ENCODE data around the gene YAP1.

Gene YAP1

DNA sequence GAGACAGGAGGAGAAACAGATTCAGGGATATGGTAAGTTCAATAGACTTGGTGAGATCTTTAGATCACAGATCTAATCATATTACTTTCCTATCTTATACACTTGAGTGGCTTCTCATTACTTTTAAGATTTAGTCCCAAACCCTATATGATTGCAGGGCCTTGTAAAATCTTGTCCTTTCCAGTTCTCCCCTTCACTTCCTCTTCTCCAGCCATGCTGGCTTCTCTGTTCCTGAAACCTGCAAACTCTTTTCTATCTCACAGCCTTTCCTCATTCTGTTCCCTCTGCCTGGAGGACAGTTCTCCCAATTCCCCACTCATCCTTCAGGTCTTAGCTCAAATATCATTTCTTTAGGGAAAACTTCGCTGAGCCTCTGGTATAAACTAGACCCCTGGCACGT lies 141.2 kb downstream of the YAP1 start:
- DNase-seq (ENCODE audit: low read depth in 2 of 2) = no peak
- TF ChIP-seq, protein P1, sequence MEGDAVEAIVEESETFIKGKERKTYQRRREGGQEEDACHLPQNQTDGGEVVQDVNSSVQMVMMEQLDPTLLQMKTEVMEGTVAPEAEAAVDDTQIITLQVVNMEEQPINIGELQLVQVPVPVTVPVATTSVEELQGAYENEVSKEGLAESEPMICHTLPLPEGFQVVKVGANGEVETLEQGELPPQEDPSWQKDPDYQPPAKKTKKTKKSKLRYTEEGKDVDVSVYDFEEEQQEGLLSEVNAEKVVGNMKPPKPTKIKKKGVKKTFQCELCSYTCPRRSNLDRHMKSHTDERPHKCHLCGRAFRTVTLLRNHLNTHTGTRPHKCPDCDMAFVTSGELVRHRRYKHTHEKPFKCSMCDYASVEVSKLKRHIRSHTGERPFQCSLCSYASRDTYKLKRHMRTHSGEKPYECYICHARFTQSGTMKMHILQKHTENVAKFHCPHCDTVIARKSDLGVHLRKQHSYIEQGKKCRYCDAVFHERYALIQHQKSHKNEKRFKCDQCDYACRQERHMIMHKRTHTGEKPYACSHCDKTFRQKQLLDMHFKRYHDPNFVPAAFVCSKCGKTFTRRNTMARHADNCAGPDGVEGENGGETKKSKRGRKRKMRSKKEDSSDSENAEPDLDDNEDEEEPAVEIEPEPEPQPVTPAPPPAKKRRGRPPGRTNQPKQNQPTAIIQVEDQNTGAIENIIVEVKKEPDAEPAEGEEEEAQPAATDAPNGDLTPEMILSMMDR (IDR thresholded peaks at IDR 0.05; ENCODE audit: low read depth, low read length) = no peak
- no peak overlapping the region for H3K4me3 ChIP-seq (replicated peaks in 1 of 2; ENCODE audit: low read depth in 2 of 2, low read length in 2 of 2)

DNA sequence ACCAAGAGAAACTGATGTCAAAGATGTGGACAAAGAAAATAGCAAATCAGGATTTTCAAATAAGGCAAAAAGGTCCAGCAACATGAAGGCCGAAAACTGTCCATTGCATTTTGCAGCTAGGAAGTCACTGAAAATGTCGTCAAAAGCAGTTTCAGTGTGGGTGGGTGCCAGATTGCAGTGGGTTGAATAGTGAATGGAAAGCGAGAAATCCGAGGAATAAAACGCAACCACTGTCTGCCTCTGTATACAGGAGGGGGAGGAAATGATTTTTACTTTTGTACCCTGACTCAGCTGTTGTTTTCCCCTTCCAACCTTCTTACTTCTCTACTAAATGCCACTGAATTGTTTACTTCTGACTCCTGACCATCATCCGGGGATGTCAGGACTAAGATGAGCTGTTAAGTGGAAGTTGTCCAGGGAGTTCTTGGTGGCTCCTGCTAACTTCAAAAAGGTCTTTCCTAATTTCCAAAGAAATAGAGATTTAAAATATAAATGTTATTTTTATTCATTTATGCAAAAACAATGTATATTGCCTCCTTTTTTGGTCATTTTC lies 142.2 kb downstream of the YAP1 start:
- H3K4me3 ChIP-seq (replicated peaks in 1 of 2; ENCODE audit: low read depth in 2 of 2, low read length in 2 of 2) = no peak overlapping the region
- TF ChIP-seq, protein P1 (IDR thresholded peaks at IDR 0.05; ENCODE audit: low read depth, low read length) = no peak
- DNase-seq (ENCODE audit: low read depth in 2 of 2) = peak in 1 of 2 donors; percentile 46

DNA sequence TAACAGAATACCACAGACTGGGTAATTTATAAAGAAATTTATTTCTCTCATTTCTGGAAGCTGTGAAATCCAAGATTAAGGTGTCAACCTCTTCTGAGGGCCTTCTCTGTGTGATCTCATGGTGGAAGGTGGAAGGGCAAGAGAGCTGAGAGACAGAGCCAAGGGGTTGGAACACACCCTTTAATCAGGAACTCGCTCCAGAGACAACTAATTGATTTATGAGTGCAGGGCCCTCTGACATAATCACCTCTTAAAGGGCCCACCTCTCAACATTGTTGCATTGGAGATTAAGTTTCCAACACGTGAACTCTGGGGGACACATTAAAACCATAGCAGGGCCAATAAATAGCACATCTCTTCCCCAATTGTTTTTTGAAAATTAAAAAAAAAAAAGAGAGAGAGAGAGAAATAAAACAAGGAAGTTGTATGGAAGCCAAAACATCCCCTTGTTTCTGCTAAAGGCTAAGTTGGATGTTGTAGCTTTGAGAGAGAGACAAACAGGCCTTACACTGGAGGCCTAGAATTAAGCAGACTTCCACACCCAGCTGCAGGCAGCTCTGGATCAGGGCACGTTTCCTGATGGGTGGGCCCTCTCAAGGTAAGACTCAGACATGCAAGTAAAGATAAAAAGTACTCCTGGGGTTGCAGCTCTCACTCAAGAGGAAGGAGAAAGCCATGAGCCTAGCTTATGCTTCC lies 142.9 kb downstream of the YAP1 start:
- TF ChIP-seq, protein P1 (IDR thresholded peaks at IDR 0.05; ENCODE audit: low read depth, low read length) = no peak
- DNase-seq (ENCODE audit: low read depth in 2 of 2) = no peak
- no peak overlapping the region for H3K4me3 ChIP-seq (replicated peaks in 1 of 2; ENCODE audit: low read depth in 2 of 2, low read length in 2 of 2)

DNA sequence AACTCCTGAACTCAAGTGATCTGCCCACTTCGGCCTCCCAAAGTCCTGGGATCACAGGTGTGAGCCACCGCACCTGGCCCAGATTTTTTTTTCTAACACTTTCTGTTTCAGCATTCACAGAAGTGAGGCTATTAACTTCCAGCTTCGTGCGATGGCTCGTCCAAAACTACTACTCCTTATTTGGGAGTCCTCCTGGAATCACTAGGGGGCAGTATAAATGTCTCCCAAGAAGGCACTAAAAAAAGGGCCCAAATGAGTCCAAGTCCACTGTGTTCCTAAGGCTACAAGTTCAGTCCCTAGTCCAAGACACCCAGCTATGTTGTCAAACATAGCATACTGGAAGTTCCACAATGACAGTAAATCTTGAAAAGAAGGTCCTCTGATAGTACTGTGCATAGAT lies 143.8 kb downstream of the YAP1 start:
- H3K4me3 ChIP-seq (replicated peaks in 1 of 2; ENCODE audit: low read depth in 2 of 2, low read length in 2 of 2) = no peak overlapping the region
- peak in 1 of 2 donors; percentile 34 for DNase-seq (ENCODE audit: low read depth in 2 of 2)
- TF ChIP-seq, protein P1 (IDR thresholded peaks at IDR 0.05; ENCODE audit: low read depth, low read length) = peak; percentile 25

DNA sequence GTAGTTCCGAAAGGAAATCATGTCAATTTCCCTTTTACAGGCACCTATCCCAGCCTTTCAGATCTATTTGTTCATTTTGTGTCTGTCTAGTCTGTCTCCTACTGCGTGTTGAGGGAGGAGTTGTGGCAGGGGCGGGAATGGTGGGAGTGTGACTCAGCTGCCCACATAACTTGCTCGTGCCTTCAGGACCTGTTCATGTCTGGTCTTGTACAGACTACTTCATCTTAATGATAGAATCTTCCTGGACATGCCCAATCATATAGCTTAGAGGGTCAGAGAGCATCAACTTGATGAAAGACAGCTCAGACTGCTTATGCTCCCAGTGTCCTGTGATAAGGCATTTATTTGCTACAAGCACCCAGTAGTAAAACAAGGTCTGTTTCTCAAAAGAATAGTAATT lies 146.0 kb downstream of the YAP1 start:
- H3K4me3 ChIP-seq (replicated peaks in 1 of 2; ENCODE audit: low read depth in 2 of 2, low read length in 2 of 2) = no peak overlapping the region
- DNase-seq (ENCODE audit: low read depth in 2 of 2) = peak; percentile 34 to 63
- TF ChIP-seq, protein P1 (IDR thresholded peaks at IDR 0.05; ENCODE audit: low read depth, low read length) = no peak

DNA sequence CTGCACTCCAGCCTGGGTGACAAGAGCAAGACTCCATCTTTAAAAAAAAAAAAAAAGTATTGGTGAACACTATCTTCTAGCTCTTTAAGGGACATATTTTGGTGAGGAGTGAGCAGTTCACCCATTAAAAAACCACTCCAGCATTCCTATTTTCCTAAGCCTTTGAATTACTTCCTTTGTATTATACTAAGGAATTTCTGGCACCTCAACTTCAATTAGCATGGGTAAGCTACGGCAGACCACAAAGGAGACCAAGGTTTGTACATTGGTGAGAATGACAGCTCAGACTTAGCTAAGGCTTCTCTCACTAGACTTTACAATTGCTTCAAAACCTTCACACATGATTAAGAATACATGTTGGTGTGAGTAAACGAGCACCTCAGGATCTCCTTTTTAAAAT lies 150.0 kb downstream of the YAP1 start:
- TF ChIP-seq, protein P1 (IDR thresholded peaks at IDR 0.05; ENCODE audit: low read depth, low read length) = no peak
- H3K4me3 ChIP-seq (replicated peaks in 1 of 2; ENCODE audit: low read depth in 2 of 2, low read length in 2 of 2) = no peak overlapping the region
- no peak for DNase-seq (ENCODE audit: low read depth in 2 of 2)
